ENCODE measurements around the gene EEFSEC. TPM values are rescaled to one million over a fixed set of nuclear protein-coding genes. Genes with fewer than 3 reads are reported as not detected.

Gene EEFSEC
- total RNA-seq, 1 donor from 2014 or later = 16.2 TPM

DNA sequence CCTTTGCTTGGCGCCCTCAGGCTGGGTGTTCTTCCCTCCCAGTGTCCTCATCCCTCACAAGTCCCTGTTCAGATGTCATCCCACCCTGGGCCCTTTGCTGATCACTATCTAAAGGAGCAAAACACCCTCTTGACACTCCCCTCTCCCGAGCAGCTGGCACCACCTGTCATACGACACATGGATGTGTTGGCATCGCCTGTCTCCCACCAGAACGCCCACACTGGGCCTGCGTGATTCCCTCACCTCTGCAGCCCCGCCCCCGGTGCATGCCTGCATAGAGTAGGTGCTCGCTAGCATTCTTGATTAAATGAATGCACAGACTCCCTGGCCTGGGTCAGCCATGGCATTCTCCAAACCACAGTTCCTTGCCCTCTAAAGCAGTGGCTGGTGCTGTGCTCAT is 237.6 kb downstream of the EEFSEC start:
- peaks cover 0 to 4% of the 10 kb centered on the region in 2 donors for H3K4me1 ChIP-seq
- no peak overlapping the region for H3K27ac ChIP-seq
- TF ChIP-seq, protein P1, sequence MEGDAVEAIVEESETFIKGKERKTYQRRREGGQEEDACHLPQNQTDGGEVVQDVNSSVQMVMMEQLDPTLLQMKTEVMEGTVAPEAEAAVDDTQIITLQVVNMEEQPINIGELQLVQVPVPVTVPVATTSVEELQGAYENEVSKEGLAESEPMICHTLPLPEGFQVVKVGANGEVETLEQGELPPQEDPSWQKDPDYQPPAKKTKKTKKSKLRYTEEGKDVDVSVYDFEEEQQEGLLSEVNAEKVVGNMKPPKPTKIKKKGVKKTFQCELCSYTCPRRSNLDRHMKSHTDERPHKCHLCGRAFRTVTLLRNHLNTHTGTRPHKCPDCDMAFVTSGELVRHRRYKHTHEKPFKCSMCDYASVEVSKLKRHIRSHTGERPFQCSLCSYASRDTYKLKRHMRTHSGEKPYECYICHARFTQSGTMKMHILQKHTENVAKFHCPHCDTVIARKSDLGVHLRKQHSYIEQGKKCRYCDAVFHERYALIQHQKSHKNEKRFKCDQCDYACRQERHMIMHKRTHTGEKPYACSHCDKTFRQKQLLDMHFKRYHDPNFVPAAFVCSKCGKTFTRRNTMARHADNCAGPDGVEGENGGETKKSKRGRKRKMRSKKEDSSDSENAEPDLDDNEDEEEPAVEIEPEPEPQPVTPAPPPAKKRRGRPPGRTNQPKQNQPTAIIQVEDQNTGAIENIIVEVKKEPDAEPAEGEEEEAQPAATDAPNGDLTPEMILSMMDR (IDR thresholded peaks at IDR 0.05) = no peak
- H3K36me3 ChIP-seq = no peaks in the 10 kb centered on the region
- no peaks in the 10 kb centered on the region for H3K9me3 ChIP-seq
- no peak for DNase-seq (ENCODE audit: low spot score in 2 of 2)
- intact Hi-C loops (cut with DNase I) = no loop called here
- H3K27me3 ChIP-seq = no peaks in the 10 kb centered on the region
- H3K4me3 ChIP-seq = no peak overlapping the region

DNA sequence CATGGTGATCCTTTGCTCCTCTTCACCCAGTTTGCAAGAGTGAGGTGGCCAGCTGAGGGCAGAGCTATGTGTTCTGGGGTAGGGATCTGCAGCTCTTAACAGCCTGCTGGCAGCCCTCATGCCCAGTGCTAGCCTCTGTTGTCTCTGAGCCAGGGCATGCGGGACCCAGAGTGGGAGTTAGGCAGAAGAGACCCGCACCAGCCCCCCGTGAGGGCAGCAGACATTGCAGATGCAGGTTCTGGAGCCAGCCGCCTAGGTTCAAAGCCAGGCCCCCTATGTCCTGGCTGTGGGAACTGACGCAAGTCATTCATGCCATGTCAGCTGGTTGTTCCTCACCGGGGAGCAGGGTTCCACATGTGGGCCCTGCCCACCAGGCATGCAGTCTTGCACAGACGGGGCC is 238.7 kb downstream of the EEFSEC start:
- intact Hi-C loops (cut with DNase I) = no loop called here
- no peaks in the 10 kb centered on the region for H3K4me1 ChIP-seq
- H3K27ac ChIP-seq = no peak overlapping the region
- no peaks in the 10 kb centered on the region for H3K9me3 ChIP-seq
- H3K27me3 ChIP-seq = no peaks in the 10 kb centered on the region
- TF ChIP-seq, protein P1 (IDR thresholded peaks at IDR 0.05) = no peak
- no peak for DNase-seq (ENCODE audit: low spot score in 2 of 2)
- H3K36me3 ChIP-seq = no peaks in the 10 kb centered on the region
- H3K4me3 ChIP-seq = no peak overlapping the region

DNA sequence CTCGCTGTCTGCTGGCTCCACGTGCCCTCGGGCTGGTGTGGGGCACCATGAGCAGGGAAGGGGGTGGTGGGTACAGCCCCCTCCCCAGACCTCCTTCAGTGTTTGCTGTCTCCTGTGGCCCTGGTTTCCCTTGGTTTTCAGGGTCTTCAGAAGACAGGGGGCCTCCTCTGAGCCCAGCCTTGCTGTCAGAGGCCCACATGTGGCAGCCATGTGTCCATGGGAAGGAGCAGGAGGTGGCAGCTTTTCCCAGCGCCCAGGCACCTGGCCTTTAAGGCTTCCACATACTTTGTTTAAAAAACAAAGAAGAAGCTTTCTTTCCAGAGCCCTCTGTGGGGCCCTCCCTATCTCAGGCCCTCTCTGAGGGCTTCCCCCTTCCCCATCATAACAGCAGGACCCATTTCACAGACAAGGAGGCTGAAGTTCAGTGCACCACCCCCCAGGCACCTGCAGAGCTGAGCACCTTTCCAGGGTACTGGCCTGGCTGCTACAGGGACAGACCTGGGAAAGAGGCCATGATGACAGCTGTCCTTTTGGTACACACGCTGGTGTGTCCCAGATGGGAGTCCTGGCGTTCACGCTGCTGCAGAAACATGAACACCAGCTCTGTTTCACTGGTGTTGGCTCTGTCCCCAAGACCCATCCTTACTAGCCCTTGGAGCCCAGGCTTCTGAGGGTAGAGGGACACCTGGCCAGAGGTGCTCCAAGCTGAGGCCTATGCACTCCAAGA is 239.7 kb downstream of the EEFSEC start:
- Histone ChIP-seq H3K9me3 (no peaks in the 10 kb centered on the region), H3K4me3 (no peak overlapping the region), H3K4me1 (no peaks in the 10 kb centered on the region)

DNA sequence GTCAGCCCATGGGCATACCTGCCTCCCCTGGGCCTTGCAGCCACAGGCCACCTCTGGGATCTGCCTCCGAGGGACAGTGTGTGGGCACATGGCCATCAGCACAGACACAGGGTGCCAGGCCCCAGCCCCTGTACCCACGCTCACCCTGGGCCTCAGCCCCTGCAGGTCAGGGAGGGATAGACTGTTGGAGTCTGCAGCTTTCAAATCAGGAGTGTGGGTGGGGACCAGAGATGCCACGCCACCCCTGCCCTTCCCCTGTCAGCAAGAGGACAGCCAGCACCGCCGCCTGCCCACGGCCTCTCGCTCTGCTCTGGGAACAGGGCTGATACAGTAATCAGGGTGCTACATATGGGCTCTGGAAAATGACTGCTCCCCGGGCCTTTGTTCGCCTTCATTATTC is 240.8 kb downstream of the EEFSEC start:
- TF ChIP-seq, protein P1 (IDR thresholded peaks at IDR 0.05) = no peak
- Histone ChIP-seq H3K9me3 (no peaks in the 10 kb centered on the region), H3K27me3 (no peaks in the 10 kb centered on the region), H3K4me1 (no peaks in the 10 kb centered on the region), H3K27ac (no peak overlapping the region), H3K4me3 (no peak overlapping the region), H3K36me3 (no peaks in the 10 kb centered on the region)
- intact Hi-C loops (cut with DNase I) = no loop called here
- no peak for DNase-seq (ENCODE audit: low spot score in 2 of 2)

More for the DNA sequence above, 239.7 kb downstream of the EEFSEC start:
- no peak for DNase-seq (ENCODE audit: low spot score in 2 of 2)
- intact Hi-C loops (cut with DNase I) = no loop called here
- Histone ChIP-seq H3K36me3 (no peaks in the 10 kb centered on the region), H3K27me3 (no peaks in the 10 kb centered on the region), H3K27ac (no peak overlapping the region)
- TF ChIP-seq, protein P1 (IDR thresholded peaks at IDR 0.05) = no peak

DNA sequence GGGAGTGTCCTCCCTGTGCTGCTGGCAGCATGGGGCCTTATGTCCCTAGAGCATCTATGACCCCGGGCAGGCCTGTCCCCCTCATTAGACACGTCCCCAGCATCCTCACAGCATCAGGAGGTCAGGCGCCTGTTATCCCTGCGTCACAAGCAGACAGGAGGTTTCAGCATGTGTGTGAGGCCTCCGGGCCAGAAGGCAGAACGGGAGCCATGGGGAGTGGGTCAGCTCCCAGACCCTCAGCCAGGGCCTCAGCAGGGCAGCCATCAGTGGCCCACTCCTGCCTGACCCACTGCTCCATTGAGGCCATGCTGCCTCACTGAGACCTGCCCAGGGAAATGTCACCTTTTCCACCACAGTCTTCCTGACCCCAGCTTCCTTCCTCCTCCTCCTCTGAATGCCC is 241.8 kb downstream of the EEFSEC start:
- Histone ChIP-seq H3K4me1 (no peaks in the 10 kb centered on the region), H3K4me3 (no peak overlapping the region), H3K36me3 (no peaks in the 10 kb centered on the region), H3K27me3 (no peaks in the 10 kb centered on the region), H3K27ac (no peak overlapping the region), H3K9me3 (no peaks in the 10 kb centered on the region)
- intact Hi-C loops (cut with DNase I) = no loop called here
- TF ChIP-seq, protein P1 (IDR thresholded peaks at IDR 0.05) = no peak
- DNase-seq (ENCODE audit: low spot score in 2 of 2) = no peak
